ENCODE results near the gene SPATA24.

- no peak for TF ChIP-seq CTCF (IDR thresholded peaks at IDR 0.05; ENCODE audit: insufficient read depth, low read length, poor library complexity, severe bottlenecking)
- TF ChIP-seq EZH2phosphoT487 (conservative IDR thresholded peaks at IDR 0.05; ENCODE audit: low read length), result no peak
Measured at GRCh38 chr5:139439013-139439903, 35.4 kb upstream of the SPATA24 start, which contains the start of gene DNAJC18.
